Neural progenitor cell (in vitro differentiated cells): ENCODE measurements around the gene ITPR2. TPM values are rescaled to one million over a fixed set of nuclear protein-coding genes. Genes with fewer than 3 reads are reported as not detected.

ENCODE experiments used
- DNase-seq: peaks from one replicate; pipeline ENCODE4 v3.0.0-alpha.2; 2016; ENCODE audit warnings: low spot score
- H2AFZ ChIP-seq: fragments of 200-600 bp; sonication (generic); replicated peaks from 2 replicates; pipeline ENCODE4 v1.6.1; 2016; ENCODE audit warnings: antibody characterized with exemption
- H3F3A ChIP-seq: fragments of 200-600 bp; sonication (generic); 2 replicates; pipeline ENCODE4 v1.6.1; 2016; ENCODE audit warnings: antibody characterized with exemption, low read depth
- H3K27ac ChIP-seq: fragments of 200-600 bp; sonication (generic); 2 replicates; pipeline ENCODE4 v1.5.1; 2016; ENCODE audit warnings: mild to moderate bottlenecking
- H3K27me3 ChIP-seq: fragments of 200-600 bp; sonication (generic); 2 replicates; pipeline ENCODE4 v1.6.1; 2016; ENCODE audit warnings: mild to moderate bottlenecking, moderate library complexity
- H3K36me3 ChIP-seq: fragments of 200-600 bp; sonication (generic); 2 replicates; pipeline ENCODE4 v1.5.1; 2016
- H3K4me1 ChIP-seq: fragments of 200-600 bp; sonication (generic); 2 replicates; pipeline ENCODE4 v1.6.1; 2016; ENCODE audit warnings: mixed run types
- H3K4me2 ChIP-seq: fragments of 200-600 bp; sonication (generic); 2 replicates; pipeline ENCODE4 v1.6.1; 2016
- H3K4me3 ChIP-seq: fragments of 200-600 bp; sonication (generic); 2 replicates; pipeline ENCODE4 v1.5.1; 2016
- H3K79me2 ChIP-seq: fragments of 200-600 bp; sonication (generic); 2 replicates; pipeline ENCODE4 v1.6.1; 2016; ENCODE audit warnings: low read depth
- H3K9ac ChIP-seq: fragments of 200-600 bp; sonication (generic); 2 replicates; pipeline ENCODE4 v1.6.1; 2016
- H3K9me3 ChIP-seq: fragments of 200-600 bp; sonication (generic); 2 replicates; pipeline ENCODE4 v1.5.1; 2016; ENCODE audit warnings: low read depth
- H4K20me1 ChIP-seq: fragments of 200-600 bp; sonication (generic); 2 replicates; pipeline ENCODE4 v1.6.1; 2016; ENCODE audit warnings: low read depth
- H3K27ac Mint-ChIP-seq: 3 replicates; pipeline ENCODE4 v1.8.0; 2021; ENCODE audit warnings: mixed read lengths
- H3K27me3 Mint-ChIP-seq: 2 replicates; pipeline ENCODE4 v1.8.0; 2022; ENCODE audit warnings: low read depth, mild to moderate bottlenecking, inconsistent platforms, moderate library complexity, mixed read lengths; ENCODE audit not compliant: insufficient read depth
- H3K36me3 Mint-ChIP-seq: 3 replicates; pipeline ENCODE4 v1.8.0; 2021; ENCODE audit warnings: mixed read lengths
- H3K4me1 Mint-ChIP-seq: 3 replicates; pipeline ENCODE4 v1.8.0; 2021; ENCODE audit warnings: mixed read lengths
- H3K4me3 Mint-ChIP-seq: 3 replicates; pipeline ENCODE4 v1.8.0; 2021; ENCODE audit warnings: mild to moderate bottlenecking, moderate library complexity, mixed read lengths
- H3K9me3 Mint-ChIP-seq: 3 replicates; pipeline ENCODE4 v1.8.0; 2020; ENCODE audit warnings: mixed read lengths
- CTCF ChIP-seq: fragments of 200-600 bp; sonication (generic); IDR thresholded peaks from 2 replicates; pipeline ENCODE4 v1.5.1; 2017; ENCODE audit warnings: antibody characterized with exemption, mild to moderate bottlenecking
- EZH2 ChIP-seq: fragments of 200-600 bp; sonication (generic); IDR thresholded peaks from 2 replicates; pipeline ENCODE4 v1.6.1; 2017; ENCODE audit warnings: antibody characterized with exemption, mild to moderate bottlenecking, moderate library complexity
- EZH2phosphoT487 ChIP-seq: fragments of 200-600 bp; sonication (generic); IDR thresholded peaks from 2 replicates; pipeline ENCODE4 v1.6.1; 2017; ENCODE audit warnings: antibody characterized with exemption
- total RNA-seq: library from RNA; depleted of rRNA; stranded (reverse); fragments of >200 nt; gene quantifications from 2 replicates; pipeline ENCODE4 v1.2.3, GENCODE V29; 2015; ENCODE audit warnings: low replicate concordance

The ITPR2 gene
- total RNA-seq, 1 donor from 2014 or later, result 11.4 TPM

- peak overlapping the region; percentile 35 for H3K27ac Mint-ChIP-seq
- Histone ChIP-seq H3K27me3 (no peaks in the 10 kb centered on the region), H3K27ac (no peak overlapping the region), H3K9me3 (no peaks in the 10 kb centered on the region), H3K9ac (no peak overlapping the region), H3K4me3 (no peak overlapping the region), H3K79me2 (no peaks in the 10 kb centered on the region), H3K4me2 (no peak overlapping the region), H4K20me1 (no peaks in the 10 kb centered on the region), H3F3A (no peaks in the 10 kb centered on the region), H3K36me3 (no peaks in the 10 kb centered on the region), H3K4me1 (no peaks in the 10 kb centered on the region), H2AFZ (no peak overlapping the region)
- DNase-seq, result no peak
- H3K27me3 Mint-ChIP-seq, result peaks cover 3% of the 10 kb centered on the region
- no peak overlapping the region for H3K4me3 Mint-ChIP-seq
- no peaks in the 10 kb centered on the region for H3K9me3 Mint-ChIP-seq
- no peaks in the 10 kb centered on the region for H3K36me3 Mint-ChIP-seq
- peaks cover 2% of the 10 kb centered on the region for H3K4me1 Mint-ChIP-seq
- no peak for TF ChIP-seq CTCF
- no peak for TF ChIP-seq EZH2
- TF ChIP-seq EZH2phosphoT487, result no peak
Measured at GRCh38 chr12:26728205-26729050, 104.6 kb downstream of the ITPR2 start.

- no peaks in the 10 kb centered on the region for H3K9me3 Mint-ChIP-seq
- Histone ChIP-seq H3K9ac (no peak overlapping the region), H2AFZ (no peak overlapping the region), H3K27me3 (no peaks in the 10 kb centered on the region), H3K4me1 (no peaks in the 10 kb centered on the region), H3F3A (no peaks in the 10 kb centered on the region), H3K27ac (no peak overlapping the region), H4K20me1 (no peaks in the 10 kb centered on the region), H3K79me2 (no peaks in the 10 kb centered on the region), H3K4me3 (no peak overlapping the region), H3K4me2 (no peak overlapping the region), H3K9me3 (no peaks in the 10 kb centered on the region), H3K36me3 (no peaks in the 10 kb centered on the region)
- H3K4me1 Mint-ChIP-seq, result peaks cover 2% of the 10 kb centered on the region
- no peaks in the 10 kb centered on the region for H3K36me3 Mint-ChIP-seq
- DNase-seq, result no peak
- no peak overlapping the region for H3K4me3 Mint-ChIP-seq
- TF ChIP-seq EZH2phosphoT487, result no peak
- no peak for TF ChIP-seq EZH2
- TF ChIP-seq CTCF, result no peak
- H3K27me3 Mint-ChIP-seq, result peaks cover 3% of the 10 kb centered on the region
- peak overlapping the region; percentile 35 for H3K27ac Mint-ChIP-seq
Measured at GRCh38 chr12:26727482-26728204, 105.4 kb downstream of the ITPR2 start.

- Histone ChIP-seq H3K27ac (no peak overlapping the region), H4K20me1 (no peaks in the 10 kb centered on the region), H3K79me2 (no peaks in the 10 kb centered on the region), H3K36me3 (no peaks in the 10 kb centered on the region), H3K4me2 (no peak overlapping the region), H2AFZ (no peak overlapping the region), H3K27me3 (no peaks in the 10 kb centered on the region), H3K9ac (no peak overlapping the region), H3F3A (no peaks in the 10 kb centered on the region), H3K9me3 (no peaks in the 10 kb centered on the region), H3K4me1 (no peaks in the 10 kb centered on the region), H3K4me3 (no peak overlapping the region)
- no peaks in the 10 kb centered on the region for H3K9me3 Mint-ChIP-seq
- peaks cover 2% of the 10 kb centered on the region for H3K4me1 Mint-ChIP-seq
- no peak overlapping the region for H3K27ac Mint-ChIP-seq
- no peak overlapping the region for H3K4me3 Mint-ChIP-seq
- DNase-seq, result no peak
- TF ChIP-seq EZH2 (no peak), CTCF (no peak), EZH2phosphoT487 (no peak)
- peaks cover 3% of the 10 kb centered on the region for H3K27me3 Mint-ChIP-seq
- no peaks in the 10 kb centered on the region for H3K36me3 Mint-ChIP-seq
Measured at GRCh38 chr12:26726956-26727355, 106.0 kb downstream of the ITPR2 start.
